UCSD-AML1 (cell line): ENCODE data around the gene COLEC12.
"Not testable (repeated sequence)": the region's sequence is repeated elsewhere in the genome, so short reads cannot be mapped to it uniquely, and the experiment has no call there.

ENCODE experiments used
- DNase-seq: peaks from one replicate; lab custom pipeline; 2025; ENCODE audit not compliant: unreplicated experiment; lab: John Stamatoyannopoulos, UW

The COLEC12 gene

GRCh38 chr18:331221-331821 is 169.2 kb downstream of the COLEC12 start:
- DNase-seq, result peak; percentile 60

GRCh38 chr18:328928-329327 is 171.6 kb downstream of the COLEC12 start:
- no peak for DNase-seq

GRCh38 chr18:326846-327245 is 173.7 kb downstream of the COLEC12 start:
- DNase-seq, result no peak

GRCh38 chr18:323253-323622 is 177.3 kb downstream of the COLEC12 start:
- DNase-seq, result no peak

GRCh38 chr18:321865-322467 is 178.5 kb downstream of the COLEC12 start:
- DNase-seq, result no peak

GRCh38 chr18:320155-320554 is 180.3 kb downstream of the COLEC12 start:
- no peak for DNase-seq

- no peak for DNase-seq
These were observed 180.8 kb downstream of the COLEC12 start for GRCh38 chr18:319720-320119.

- no peak for DNase-seq
These were observed 181.7 kb downstream of the COLEC12 start for GRCh38 chr18:318791-319291.

GRCh38 chr18:317618-318017 is 182.9 kb downstream of the COLEC12 start:
- DNase-seq, result no peak

GRCh38 chr18:316393-316792 is 184.1 kb downstream of the COLEC12 start:
- DNase-seq, result no peak

GRCh38 chr18:313931-314330 is 186.6 kb downstream of the COLEC12 start:
- DNase-seq, result no peak

- DNase-seq, result no peak
These were observed 188.1 kb downstream of the COLEC12 start for GRCh38 chr18:312415-312814.

GRCh38 chr18:310042-310441 is 190.5 kb downstream of the COLEC12 start:
- DNase-seq, result no peak

- not testable (repeated sequence) for DNase-seq
These were observed 192.4 kb downstream of the COLEC12 start for GRCh38 chr18:308086-308485.

GRCh38 chr18:306608-307255 is 193.8 kb downstream of the COLEC12 start:
- DNase-seq, result no peak

GRCh38 chr18:305003-305501 is 195.4 kb downstream of the COLEC12 start:
- DNase-seq, result no peak

GRCh38 chr18:303607-304006 is 196.9 kb downstream of the COLEC12 start:
- no peak for DNase-seq

GRCh38 chr18:303011-303410 is 197.5 kb downstream of the COLEC12 start:
- no peak for DNase-seq

GRCh38 chr18:302097-302496 is 198.4 kb downstream of the COLEC12 start:
- peak; percentile 13 for DNase-seq

GRCh38 chr18:297936-298335 is 202.6 kb downstream of the COLEC12 start:
- DNase-seq, result no peak

GRCh38 chr18:295756-296490 is 204.6 kb downstream of the COLEC12 start:
- DNase-seq, result no peak

- DNase-seq, result no peak
These were observed 205.9 kb downstream of the COLEC12 start for GRCh38 chr18:294566-294965.
